Right lobe of liver (tissue), 6 donors: ENCODE measurements around the gene FGR. TPM values are rescaled to one million over a fixed set of nuclear protein-coding genes. Genes with fewer than 3 reads are reported as not detected.
A peak's percentile ranks its signal among the peaks of the same experiment; 100 is the strongest.

Source experiments
- ATAC-seq, 4 donors: fragments of 200-7000 bp; cut with Tn5 transposase; one replicate each; pipeline ENCODE4 v1.9.1; 2020; ENCODE audit warnings: mild to moderate bottlenecking in 4 of 4, moderate library complexity in 4 of 4
- DNase-seq, 3 donors: peaks; one replicate each; pipeline ENCODE4 v3.0.0-alpha.2; 2020
- H3K27ac ChIP-seq, 3 donors: fragments of 200-600 bp; one replicate each; pipeline ENCODE4 v1.8.0; 2022
- H3K27me3 ChIP-seq, 2 donors: fragments of 200-600 bp; one replicate each; pipeline ENCODE4 v1.8.0; 2022
- H3K36me3 ChIP-seq, 4 donors: fragments of 200-600 bp; sonication (generic) in 1 of 4; one replicate each; pipeline versions ENCODE4 v1.5.1 to v1.8.0; 2017 to 2022; ENCODE audit warnings: control low read depth in 1 of 4
- H3K4me1 ChIP-seq, 4 donors: fragments of 200-600 bp; sonication (generic) in 1 of 4; one replicate each; pipeline versions ENCODE4 v1.5.1 to v1.8.0; 2017 to 2022; ENCODE audit warnings: control low read depth in 1 of 4
- H3K4me3 ChIP-seq, 3 donors: fragments of 200-600 bp; one replicate each; pipeline ENCODE4 v1.8.0; 2022
- H3K9me3 ChIP-seq, 4 donors: fragments of 200-600 bp; sonication (generic) in 1 of 4; one replicate each; pipeline versions ENCODE4 v1.5.1 to v1.8.0; 2017 to 2022; ENCODE audit warnings: control low read depth in 1 of 4
- CTCF ChIP-seq, 4 donors: fragments of 200-600 bp in 3 of 4; fragments of 450-650 bp in 1 of 4; IDR thresholded peaks; one replicate each; pipeline versions ENCODE4 v1.5.1 to v1.8.0; 2016 to 2022; ENCODE audit warnings: antibody characterized with exemption in 4 of 4, mild to moderate bottlenecking in 2 of 4
- POLR2A ChIP-seq: fragments of 450-650 bp; IDR thresholded peaks from one replicate; pipeline ENCODE4 v1.6.1; 2017; ENCODE audit warnings: antibody characterized with exemption, mild to moderate bottlenecking
- WGBS: methylation state at CpG from one replicate; pipeline ENCODE4 v1.1.6; 2018; ENCODE audit warnings: low coverage, low lambda C conversion rate; ENCODE audit not compliant: insufficient coverage; ENCODE audit errors: missing lambda C conversion rate; 5-methylcytosine and 5-hydroxymethylcytosine counted together
- intact Hi-C, 2 donors: fragments of 100-400 bp; cut with DNase I; formaldehyde crosslinking; loops; one replicate each; pipeline versions ENCODE4 v1.11.2 to v1.14.1; 2022
- total RNA-seq, 6 experiments: library from RNA; depleted of rRNA in 2 of 6; stranded (reverse); fragments of >200 nt in 2 of 6; fragmentation: NEBNext Ultra II Directional in 3 of 6; extraction: Animal tissue kit (Norgen Biotek cat#: 25700) in 3 of 6; gene quantifications; one replicate each; pipeline versions ENCODE4 v1.1.0 to v1.2.4, GENCODE V29; 2016 to 2023
- donor health status: DM: no; HTN: yes; CAD: no.
- donor health status: DM: no; HTN: no; CAD: no.
- donor health status: DM: no; HTN: no; CAD: no.
- donor health status: DM: no; HTN: yes; CAD: no.
- donor health status: DM: no; HTN: yes; CAD: no.

FGR gene
- total RNA-seq, 6 experiments from 2014 or later, result 2.5 to 10.0 (median 6.3) TPM

- no peaks in the 10 kb centered on the region for H3K36me3 ChIP-seq
- ATAC-seq (peak; percentile 30 to 60 (median 50)), DNase-seq (no peak)
- peak overlapping the region in 1 of 3 donors; percentile 49 for H3K27ac ChIP-seq
- no peaks in the 10 kb centered on the region for H3K9me3 ChIP-seq
- intact Hi-C loops, result no loop called here
- no peaks in the 10 kb centered on the region for H3K4me1 ChIP-seq
- no peaks in the 10 kb centered on the region for H3K27me3 ChIP-seq
- 58% methylated on average over 8 of the region's 11 CpGs for WGBS
- no peak overlapping the region for H3K4me3 ChIP-seq
- no peak for TF ChIP-seq POLR2A
- no peak for TF ChIP-seq CTCF (IDR thresholded peaks at IDR 0.05)
These were observed 8.7 kb downstream of the FGR start for GRCh38 chr1:27626031-27626935.

GRCh38 chr1:27624467-27625178 lies 10.4 kb downstream of the FGR start:
- Histone ChIP-seq H3K9me3 (no peaks in the 10 kb centered on the region), H3K4me3 (no peak overlapping the region), H3K4me1 (no peaks in the 10 kb centered on the region), H3K36me3 (no peaks in the 10 kb centered on the region), H3K27ac (no peak overlapping the region), H3K27me3 (no peaks in the 10 kb centered on the region)
- TF ChIP-seq POLR2A, result no peak
- no peak for DNase-seq
- intact Hi-C loops, result no loop called here
- WGBS, result 56% methylated on average over 6 of the region's 7 CpGs
- ATAC-seq, result no peak

- no peaks in the 10 kb centered on the region for H3K4me1 ChIP-seq
- DNase-seq (no peak), ATAC-seq (no peak)
- H3K36me3 ChIP-seq, result no peaks in the 10 kb centered on the region
- H3K9me3 ChIP-seq, result no peaks in the 10 kb centered on the region
- no peak overlapping the region for H3K4me3 ChIP-seq
- WGBS, result 81% methylated on average over 4 of the region's 13 CpGs
- TF ChIP-seq CTCF (IDR thresholded peaks at IDR 0.05) (no peak), POLR2A (no peak)
- no peak overlapping the region for H3K27ac ChIP-seq
- intact Hi-C loops, result no loop called here
- no peaks in the 10 kb centered on the region for H3K27me3 ChIP-seq
These were observed 11.4 kb downstream of the FGR start for GRCh38 chr1:27623327-27624212.

GRCh38 chr1:27622828-27623227 lies 12.2 kb downstream of the FGR start:
- H3K9me3 ChIP-seq, result no peaks in the 10 kb centered on the region
- H3K27me3 ChIP-seq, result no peaks in the 10 kb centered on the region
- H3K4me3 ChIP-seq, result no peak overlapping the region
- no peak for TF ChIP-seq CTCF (IDR thresholded peaks at IDR 0.05)
- no peak for TF ChIP-seq POLR2A
- no peaks in the 10 kb centered on the region for H3K4me1 ChIP-seq
- H3K36me3 ChIP-seq, result no peaks in the 10 kb centered on the region
- intact Hi-C loops, result no loop called here
- ATAC-seq (no peak), DNase-seq (no peak)
- WGBS, result no CpG with 5 or more reads among the region's 4 CpGs
- no peak overlapping the region for H3K27ac ChIP-seq
